HG03460 (cell line): ENCODE data around the gene KCNA1.

ENCODE experiments used
- ATAC-seq: cut with Tn5 transposase; IDR thresholded peaks from one replicate; pipeline ENCODE4 v1.9.1; 2021; ENCODE audit not compliant: unreplicated experiment

The KCNA1 gene

GRCh38 chr12:4910502-4911315 is 1.0 kb downstream of the KCNA1 start:
- no peak for ATAC-seq

GRCh38 chr12:4911316-4911994 is 1.8 kb downstream of the KCNA1 start:
- no peak for ATAC-seq

GRCh38 chr12:4914720-4915119 is 5.0 kb downstream of the KCNA1 start:
- ATAC-seq, result no peak

DNA sequence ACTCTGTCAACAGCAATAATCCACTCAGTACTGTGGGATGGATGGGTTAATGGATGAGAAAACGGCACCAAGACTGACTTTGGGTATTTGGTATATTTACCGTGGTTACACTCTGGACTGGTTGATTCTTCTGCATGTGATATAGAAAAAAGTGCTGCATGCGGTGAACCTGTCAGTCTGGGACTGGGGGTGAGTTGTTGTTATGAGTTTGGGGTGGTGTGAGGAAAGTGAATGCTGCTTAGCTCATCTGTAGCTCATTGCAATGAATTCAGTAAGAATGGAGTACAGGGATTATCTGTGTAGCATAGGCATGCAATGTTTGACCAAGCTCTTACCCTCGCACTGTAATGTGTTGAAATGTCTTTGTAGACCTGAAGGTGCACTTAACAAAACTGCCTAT is 6.0 kb downstream of the KCNA1 start:
- ATAC-seq, result no peak

- no peak for ATAC-seq
Observed at GRCh38 chr12:4918950-4919660, 9.4 kb downstream of the KCNA1 start.

DNA sequence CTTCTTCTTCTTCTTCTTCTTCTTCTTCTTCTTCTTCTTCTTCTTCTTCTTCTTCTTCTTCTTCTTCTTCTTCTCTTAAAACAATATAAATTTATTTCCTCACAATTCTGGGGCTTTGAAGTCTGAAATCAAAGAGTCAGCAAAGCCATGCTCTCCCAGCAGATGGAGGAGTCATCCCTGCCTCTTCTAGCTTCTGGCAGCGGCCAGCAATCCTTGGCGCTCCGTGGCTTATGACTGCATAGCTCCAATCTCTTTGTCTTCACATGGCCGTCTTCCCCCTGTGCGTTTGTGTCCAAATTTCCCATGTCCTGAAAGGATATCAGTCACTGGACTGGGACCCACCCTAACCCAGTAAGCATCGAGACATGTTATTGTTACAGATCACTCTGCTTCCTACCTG is 22.9 kb downstream of the KCNA1 start:
- ATAC-seq, result no peak

- no peak for ATAC-seq
Observed at GRCh38 chr12:4933411-4933810, 23.7 kb downstream of the KCNA1 start.

GRCh38 chr12:4934407-4935035 is 24.8 kb downstream of the KCNA1 start:
- no peak for ATAC-seq

DNA sequence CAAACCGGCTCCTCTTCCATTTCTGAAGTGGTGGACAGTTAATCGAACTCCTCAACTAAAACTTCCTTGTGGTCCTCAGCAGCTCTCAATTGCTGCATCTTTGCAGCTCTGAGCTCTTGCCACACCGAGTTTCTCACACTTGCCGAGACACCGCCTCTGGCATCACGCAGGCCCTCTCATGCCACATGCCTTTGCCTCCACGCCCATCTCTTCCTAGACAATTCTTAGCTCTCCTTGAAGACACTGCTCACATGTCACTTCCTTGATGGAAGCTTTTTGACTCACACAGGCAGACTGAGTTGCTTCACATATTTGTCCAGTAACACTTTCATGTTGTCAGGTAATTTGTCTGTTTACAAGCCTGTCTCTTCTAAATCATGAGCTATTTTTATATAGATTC is 29.2 kb downstream of the KCNA1 start:
- ATAC-seq, result no peak

DNA sequence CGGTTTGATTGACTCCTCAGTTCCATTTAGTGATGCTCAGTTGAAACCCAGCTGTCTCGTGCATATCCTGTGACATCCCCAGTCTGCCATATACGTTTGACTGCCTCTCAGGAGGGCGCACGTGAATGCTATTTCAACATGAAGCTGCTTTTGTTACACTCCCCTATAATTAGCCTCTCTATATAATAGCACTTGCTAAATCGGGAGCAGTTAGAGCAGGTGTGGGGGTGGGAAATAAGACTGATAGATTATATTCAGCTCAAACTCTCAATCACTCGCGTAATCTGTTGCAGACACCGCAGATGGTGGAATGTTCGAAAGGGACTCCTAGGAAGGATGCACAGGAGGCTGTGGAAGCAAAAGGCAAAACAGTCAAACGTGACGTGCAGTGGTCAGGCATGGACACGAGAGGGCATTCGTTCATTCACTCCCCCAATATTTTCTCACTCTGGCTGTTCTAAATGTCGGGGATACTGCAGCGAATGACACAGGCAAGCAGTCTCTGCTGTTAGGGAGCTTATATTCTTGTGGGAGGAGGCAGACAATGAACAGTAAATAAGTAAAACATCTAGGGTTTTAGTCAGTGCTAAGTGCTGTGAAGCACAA is 29.8 kb downstream of the KCNA1 start:
- no peak for ATAC-seq

GRCh38 chr12:4943067-4943937 is 33.6 kb downstream of the KCNA1 start:
- peak; percentile 77 for ATAC-seq

DNA sequence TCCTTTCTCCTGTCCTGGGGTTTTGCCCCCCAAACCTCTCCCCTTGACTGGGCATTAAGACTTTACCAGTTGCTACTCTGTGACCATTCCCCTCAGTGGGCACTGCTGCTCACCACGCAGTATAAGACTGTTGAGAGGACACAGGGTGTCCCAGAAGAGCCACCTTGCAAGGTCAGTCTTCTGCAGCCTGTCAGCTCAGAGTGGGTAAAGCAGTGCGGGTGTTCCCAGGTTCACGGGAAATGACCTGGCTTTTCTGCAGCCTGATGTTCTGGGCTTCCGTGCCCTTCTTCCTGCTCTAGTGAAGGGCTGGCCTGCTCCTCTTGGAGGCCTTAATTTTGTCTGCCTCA is 34.2 kb downstream of the KCNA1 start:
- peak; percentile 21 for ATAC-seq

- no peak for ATAC-seq
Observed at GRCh38 chr12:4947253-4947652, 37.5 kb downstream of the KCNA1 start.

- no peak for ATAC-seq
Observed at GRCh38 chr12:4951083-4951482, 41.4 kb downstream of the KCNA1 start.

DNA sequence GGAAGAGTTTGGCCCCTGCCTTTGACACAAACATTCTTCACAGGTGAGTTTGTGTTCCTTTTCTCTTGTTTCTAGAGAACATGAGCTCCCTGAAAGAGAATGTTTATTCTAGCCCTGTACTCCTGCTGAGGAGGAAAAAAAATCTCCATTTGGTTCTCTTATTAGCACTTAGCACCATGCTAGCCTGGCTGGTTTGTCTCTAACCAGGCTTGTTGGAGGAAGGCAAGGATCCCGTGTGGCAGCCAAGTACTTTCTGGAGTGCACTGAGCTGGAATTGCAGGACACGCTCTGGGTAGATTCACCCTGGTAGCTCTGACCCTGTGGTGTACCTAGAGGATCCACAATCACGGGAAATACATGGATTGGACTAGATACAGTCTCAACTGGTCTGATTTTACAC is 41.9 kb downstream of the KCNA1 start:
- no peak for ATAC-seq

DNA sequence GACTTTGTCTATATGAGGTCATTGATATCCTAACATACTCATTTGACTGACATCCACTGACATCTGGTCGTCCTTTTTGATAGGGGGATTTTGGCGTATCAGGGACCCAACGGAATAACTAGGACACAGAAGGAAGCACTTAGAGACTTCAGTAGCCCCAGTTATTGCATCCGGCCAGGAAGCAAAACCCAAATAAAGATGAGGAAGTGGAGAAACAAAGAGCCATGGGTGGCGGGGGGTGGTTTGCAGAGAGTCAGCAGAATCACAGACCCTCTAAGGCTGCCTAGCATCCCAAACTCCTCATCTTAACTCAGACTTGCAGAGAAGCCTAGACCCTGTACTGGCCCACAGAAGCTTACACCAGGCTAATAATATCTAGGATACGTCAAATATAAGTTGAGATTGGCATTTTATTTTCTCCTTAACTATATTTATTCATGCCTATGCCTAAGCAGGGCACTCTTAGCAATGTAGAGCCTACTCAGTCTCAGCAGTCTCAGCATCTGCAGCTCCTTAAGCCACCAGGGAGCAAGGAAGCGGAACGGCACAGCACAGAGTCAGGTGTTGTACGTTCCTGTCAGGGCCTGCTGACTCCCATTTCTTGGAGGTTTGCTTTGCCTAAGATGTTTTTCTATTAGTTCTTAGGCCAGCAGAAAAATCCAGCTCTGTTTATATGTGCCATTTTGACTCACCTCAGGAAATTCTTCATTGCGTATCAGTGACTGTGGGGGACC is 45.1 kb downstream of the KCNA1 start:
- ATAC-seq, result no peak

DNA sequence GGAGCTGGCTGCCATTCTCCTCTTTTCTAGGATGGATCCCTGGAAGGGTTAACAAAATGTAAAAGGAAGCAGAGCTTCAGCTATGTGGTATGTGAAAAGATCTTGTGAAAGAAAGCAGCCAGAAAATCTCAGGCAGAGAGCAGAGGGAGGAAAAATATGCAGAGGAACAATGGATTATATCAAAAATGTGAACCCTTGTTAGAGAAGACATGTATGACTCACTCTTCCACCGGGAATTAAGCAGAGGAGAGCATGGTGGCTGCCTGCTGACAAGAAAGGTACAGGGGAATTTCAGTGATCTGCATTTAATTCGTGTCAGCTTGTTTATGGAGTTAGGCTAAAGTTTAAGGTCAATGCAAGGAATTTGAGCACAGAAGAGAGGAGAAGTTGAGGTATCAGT is 46.3 kb downstream of the KCNA1 start:
- ATAC-seq, result no peak

- no peak for ATAC-seq
Observed at GRCh38 chr12:4956968-4957367, 47.3 kb downstream of the KCNA1 start.

DNA sequence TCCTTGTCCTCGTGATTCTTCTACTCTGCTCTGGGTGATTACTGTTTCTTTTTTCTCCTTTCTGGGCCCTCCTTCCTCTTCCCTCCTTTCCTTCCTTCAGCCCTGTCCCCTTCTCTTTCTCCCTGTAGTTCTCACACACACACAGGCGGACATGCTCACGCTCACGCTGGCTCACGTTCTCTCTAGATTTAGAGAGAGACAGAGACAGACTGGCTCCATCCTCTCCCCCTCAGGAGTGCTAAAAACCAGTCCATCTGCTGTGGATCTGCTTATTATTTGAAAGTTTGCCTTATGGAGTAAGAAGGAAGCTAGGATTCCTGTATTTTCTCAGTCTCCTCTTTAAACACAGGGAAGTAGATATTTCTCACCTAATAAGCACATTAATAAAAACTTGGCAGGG is 48.1 kb downstream of the KCNA1 start:
- no peak for ATAC-seq
